NK-92 (cell line): ENCODE data around the gene KCNQ5.

Experiments used
- DNase-seq: peaks from one replicate; lab custom pipeline; 2025; ENCODE audit not compliant: unreplicated experiment; lab: John Stamatoyannopoulos, UW

KCNQ5 gene

GRCh38 chr6:72675396-72675795 lies 53.5 kb downstream of the KCNQ5 start:
- DNase-seq: no peak

- no peak for DNase-seq
Measured at GRCh38 chr6:72676995-72677394, 55.1 kb downstream of the KCNQ5 start.

GRCh38 chr6:72677740-72678139 lies 55.9 kb downstream of the KCNQ5 start:
- DNase-seq: no peak

- no peak for DNase-seq
Measured at GRCh38 chr6:72683797-72684196, 61.9 kb downstream of the KCNQ5 start.

GRCh38 chr6:72689107-72689954 lies 67.5 kb downstream of the KCNQ5 start:
- DNase-seq: no peak

- no peak for DNase-seq
Measured at GRCh38 chr6:72691249-72691648, 69.4 kb downstream of the KCNQ5 start.

GRCh38 chr6:72696055-72696454 lies 74.2 kb downstream of the KCNQ5 start:
- no peak for DNase-seq

GRCh38 chr6:72699159-72699558 lies 77.3 kb downstream of the KCNQ5 start:
- DNase-seq: no peak

- no peak for DNase-seq
Measured at GRCh38 chr6:72702421-72702820, 80.6 kb downstream of the KCNQ5 start.

GRCh38 chr6:72703093-72703492 lies 81.2 kb downstream of the KCNQ5 start:
- no peak for DNase-seq

GRCh38 chr6:72704979-72705378 lies 83.1 kb downstream of the KCNQ5 start:
- no peak for DNase-seq

- no peak for DNase-seq
Measured at GRCh38 chr6:72709431-72709830, 87.6 kb downstream of the KCNQ5 start.

- DNase-seq: no peak
Measured at GRCh38 chr6:72711731-72712130, 89.9 kb downstream of the KCNQ5 start.

GRCh38 chr6:72712910-72713309 lies 91.0 kb downstream of the KCNQ5 start:
- DNase-seq: no peak

- DNase-seq: no peak
Measured at GRCh38 chr6:72715119-72715518, 93.3 kb downstream of the KCNQ5 start.

GRCh38 chr6:72716916-72717315 lies 95.1 kb downstream of the KCNQ5 start:
- DNase-seq: no peak

- no peak for DNase-seq
Measured at GRCh38 chr6:72720464-72720863, 98.6 kb downstream of the KCNQ5 start.

- DNase-seq: no peak
Measured at GRCh38 chr6:72721346-72721745, 99.5 kb downstream of the KCNQ5 start.

- DNase-seq: no peak
Measured at GRCh38 chr6:72724545-72724944, 102.7 kb downstream of the KCNQ5 start.

- DNase-seq: no peak
Measured at GRCh38 chr6:72728706-72729343, 107.0 kb downstream of the KCNQ5 start.

- DNase-seq: no peak
Measured at GRCh38 chr6:72733045-72733444, 111.2 kb downstream of the KCNQ5 start.

- DNase-seq: no peak
Measured at GRCh38 chr6:72738091-72738490, 116.2 kb downstream of the KCNQ5 start.

GRCh38 chr6:72739368-72739779 lies 117.5 kb downstream of the KCNQ5 start:
- no peak for DNase-seq
